Activated CD4-positive, alpha-beta memory T cell treated with anti-CD3 and anti-CD28 coated beads, Interleukin-2, amount 10 ng/mL, durations not matched to agents 7 days and 5 days (primary cell): ENCODE measurements around the gene NFAT5. TPM values are rescaled to one million over a fixed set of nuclear protein-coding genes. Genes with fewer than 3 reads are reported as not detected.

Experiments
- CTCF ChIA-PET: fragments of 350-600 bp; sonication (Branson Sonifier 250); formaldehyde crosslinking; loops from one replicate; lab custom pipeline; 2021; ENCODE audit warnings: antibody characterized with exemption, inconsistent platforms; lab: Charles Lee
- POLR2A ChIA-PET: fragments of 350-600 bp; sonication (Branson Sonifier 250); formaldehyde crosslinking; loops from one replicate; lab custom pipeline; 2021; ENCODE audit warnings: antibody characterized with exemption; lab: Charles Lee
- DNase-seq: peaks from one replicate; pipeline ENCODE4 v3.0.0-alpha.2; 2020
- H3K27ac Mint-ChIP-seq: one replicate; pipeline ENCODE4 v1.8.0; 2021; ENCODE audit warnings: mild to moderate bottlenecking, mixed read lengths
- H3K27me3 Mint-ChIP-seq: one replicate; pipeline ENCODE4 v1.8.0; 2021; ENCODE audit warnings: mixed read lengths
- H3K36me3 Mint-ChIP-seq: one replicate; pipeline ENCODE4 v1.8.0; 2021; ENCODE audit warnings: low read depth, mixed read lengths
- H3K4me1 Mint-ChIP-seq: one replicate; pipeline ENCODE4 v1.8.0; 2021; ENCODE audit warnings: mixed read lengths
- H3K4me3 Mint-ChIP-seq: one replicate; pipeline ENCODE4 v1.8.0; 2021; ENCODE audit warnings: mild to moderate bottlenecking, mixed read lengths
- H3K9me3 Mint-ChIP-seq: one replicate; pipeline ENCODE4 v1.8.0; 2021; ENCODE audit warnings: mixed read lengths
- total RNA-seq, 2 experiments: library from RNA; stranded (reverse); gene quantifications; one replicate each; pipeline ENCODE4 v1.2.3, GENCODE V29; 2021

Gene NFAT5
- total RNA-seq, 2 experiments from 2014 or later, result 19.7 to 21.3 TPM

DNA sequence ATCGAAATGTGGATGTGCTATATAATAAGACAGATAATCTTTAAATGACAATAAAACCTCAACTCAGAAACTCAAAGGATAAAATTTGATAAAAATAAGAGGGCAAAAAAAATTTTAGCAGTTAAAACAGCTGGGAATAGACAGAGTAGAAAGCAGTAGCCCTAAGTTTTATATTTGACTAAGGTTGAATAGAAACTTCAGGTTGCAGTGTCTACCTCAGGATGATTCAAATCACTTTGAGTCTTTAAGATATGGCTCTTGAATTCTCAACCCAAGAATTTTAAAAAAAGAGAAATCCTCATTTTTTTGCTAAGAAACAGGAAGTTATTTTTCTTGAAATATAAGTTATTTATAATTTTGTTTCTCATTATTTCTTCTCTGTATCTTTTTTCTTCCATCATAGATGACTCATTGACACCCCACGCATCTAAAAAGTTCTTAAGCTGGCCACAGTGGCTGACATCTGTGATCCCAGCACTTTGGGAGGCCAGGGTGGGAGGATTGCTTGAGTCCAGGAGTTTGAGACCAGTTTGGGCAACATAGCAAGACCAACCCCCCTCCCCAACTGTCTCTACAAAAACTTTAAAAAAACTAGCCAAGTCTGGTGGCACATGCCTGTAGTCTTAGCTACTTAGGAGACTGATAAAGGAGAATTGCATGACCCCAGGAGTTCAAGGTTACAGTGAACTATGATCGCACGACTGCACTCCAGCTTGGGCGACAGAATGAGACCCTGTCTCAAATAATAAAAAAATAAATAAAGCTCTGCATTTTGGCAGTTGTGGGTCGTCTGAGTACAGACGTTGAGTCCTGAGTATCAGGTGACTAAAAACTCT, 23.9 kb downstream of the NFAT5 start:
- Mint-ChIP-seq H3K4me1 (peaks cover 5% of the 10 kb centered on the region), H3K27ac (no peak overlapping the region), H3K9me3 (no peaks in the 10 kb centered on the region), H3K27me3 (no peaks in the 10 kb centered on the region), H3K4me3 (no peak overlapping the region), H3K36me3 (peaks cover 6% of the 10 kb centered on the region)
- CTCF ChIA-PET, result no interaction called here
- POLR2A ChIA-PET, result interaction anchor here (1.1 to 1.7 kb wide), 2 partner anchors 22 to 29 kb away, joined by 3 to 4 read pairs; no protein-coding TSS in a partner anchor
- DNase-seq, result no peak

GRCh38 chr16:69590590-69590989, 24.8 kb downstream of the NFAT5 start:
- Mint-ChIP-seq H3K27me3 (no peaks in the 10 kb centered on the region), H3K4me3 (no peak overlapping the region), H3K4me1 (peaks cover 8% of the 10 kb centered on the region), H3K36me3 (peaks cover 6% of the 10 kb centered on the region), H3K27ac (no peak overlapping the region), H3K9me3 (no peaks in the 10 kb centered on the region)
- DNase-seq, result no peak
- CTCF ChIA-PET, result no interaction called here
- POLR2A ChIA-PET, result interaction anchor here (1.1 kb wide), 1 partner anchor 28 kb away, joined by 3 read pairs; no protein-coding TSS in a partner anchor

- POLR2A ChIA-PET, result no interaction called here
- Mint-ChIP-seq H3K36me3 (peaks cover 5% of the 10 kb centered on the region), H3K9me3 (no peaks in the 10 kb centered on the region), H3K4me3 (no peak overlapping the region), H3K4me1 (peaks cover 6% of the 10 kb centered on the region), H3K27me3 (no peaks in the 10 kb centered on the region), H3K27ac (no peak overlapping the region)
- CTCF ChIA-PET, result no interaction called here
- no peak for DNase-seq
Measured at GRCh38 chr16:69593751-69594255, 28.0 kb downstream of the NFAT5 start.

DNA sequence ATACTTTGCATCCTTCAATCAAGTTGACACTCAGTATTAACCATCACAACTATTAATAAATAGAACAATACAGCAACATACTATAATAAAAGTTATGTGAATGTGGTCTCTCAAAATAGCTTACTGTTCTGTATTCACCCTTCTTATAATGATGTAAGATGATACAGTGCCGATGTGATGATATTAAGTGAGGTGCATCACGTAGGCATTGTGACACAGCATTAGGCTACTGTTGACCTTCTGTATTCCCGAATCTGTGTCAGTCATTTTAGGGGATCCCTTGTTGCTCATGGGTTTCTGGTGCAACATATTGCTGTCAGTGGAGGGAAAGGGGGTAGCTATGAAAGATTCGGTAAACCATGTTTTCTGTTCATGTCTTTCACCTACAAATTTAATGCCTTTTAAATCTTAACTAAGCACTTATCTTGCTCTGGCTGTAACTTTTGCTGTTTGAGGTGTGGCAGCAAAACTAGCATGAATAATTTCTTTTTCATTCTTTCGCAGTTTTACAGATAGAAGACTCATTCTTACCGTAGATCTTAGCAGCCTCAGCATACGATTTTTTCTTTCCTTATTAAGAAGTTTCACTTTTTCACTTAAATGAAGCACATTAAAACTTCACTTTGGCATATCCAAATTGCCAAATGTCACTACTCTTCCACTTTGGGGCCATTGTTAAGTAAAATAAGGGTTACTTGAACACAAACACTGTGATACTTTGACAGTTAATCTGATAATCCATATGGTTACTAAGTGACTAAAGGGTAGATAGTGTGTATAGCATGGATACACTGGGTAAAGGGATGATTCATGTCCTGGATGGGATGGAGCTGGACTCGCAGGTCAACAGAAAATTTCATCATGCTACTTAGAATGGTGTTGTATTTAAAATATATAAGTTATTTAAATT, 29.6 kb downstream of the NFAT5 start:
- ChIA-PET POLR2A (no interaction called here), CTCF (no interaction called here)
- DNase-seq, result no peak
- Mint-ChIP-seq H3K4me1 (peaks cover 9% of the 10 kb centered on the region), H3K27me3 (no peaks in the 10 kb centered on the region), H3K36me3 (peaks cover 5% of the 10 kb centered on the region), H3K4me3 (no peak overlapping the region), H3K27ac (no peak overlapping the region), H3K9me3 (no peaks in the 10 kb centered on the region)

DNA sequence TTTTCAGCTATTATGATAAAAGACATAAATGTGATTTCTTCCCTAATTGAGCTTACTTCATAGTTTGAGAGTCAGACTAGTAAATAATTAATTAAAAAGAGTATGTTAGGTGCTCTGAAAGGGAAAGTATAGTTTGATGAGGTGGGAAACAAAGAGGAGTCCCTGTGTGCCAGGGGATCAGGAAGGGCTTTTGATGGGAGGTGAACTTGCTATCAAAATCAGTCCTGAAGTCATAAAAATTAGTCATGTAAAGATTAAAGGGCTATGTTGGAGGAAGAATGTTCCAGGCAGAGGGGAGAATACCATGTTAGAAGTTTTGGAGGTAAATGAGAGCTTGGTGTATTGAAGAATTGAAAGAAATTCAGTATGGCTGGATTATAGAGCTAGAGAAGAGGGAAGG, 31.0 kb downstream of the NFAT5 start:
- ChIA-PET CTCF (interaction anchor here (0.7 to 1.4 kb wide), 2 partner anchors 15 to 201 kb away, joined by 3 to 4 read pairs; no protein-coding TSS in a partner anchor), POLR2A (no interaction called here)
- DNase-seq, result no peak
- no peak overlapping the region for H3K27ac Mint-ChIP-seq
- H3K27me3 Mint-ChIP-seq, result no peaks in the 10 kb centered on the region
- H3K36me3 Mint-ChIP-seq, result peaks cover 5% of the 10 kb centered on the region
- no peaks in the 10 kb centered on the region for H3K9me3 Mint-ChIP-seq
- H3K4me1 Mint-ChIP-seq, result peaks cover 9% of the 10 kb centered on the region
- no peak overlapping the region for H3K4me3 Mint-ChIP-seq

DNA sequence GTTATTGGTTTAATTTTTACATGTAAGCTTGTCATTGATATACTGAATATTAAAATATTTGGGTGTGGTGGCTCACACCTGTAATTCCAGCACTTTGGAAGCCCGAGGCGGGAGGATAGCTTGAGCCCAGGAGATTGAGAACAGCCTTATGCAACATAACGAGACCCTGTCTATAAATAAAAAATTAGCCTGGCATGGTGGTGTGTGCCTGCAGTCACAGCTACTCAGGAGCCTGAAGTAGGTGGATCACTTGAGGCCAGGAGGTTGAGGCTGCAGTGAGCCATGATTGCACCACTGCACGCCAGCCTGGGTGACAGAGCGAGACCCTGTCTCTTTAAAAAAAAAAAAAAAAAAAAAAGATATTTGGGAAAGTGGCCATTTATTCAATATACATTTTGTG, 32.3 kb downstream of the NFAT5 start:
- H3K4me1 Mint-ChIP-seq, result peaks cover 9% of the 10 kb centered on the region
- no peak overlapping the region for H3K27ac Mint-ChIP-seq
- H3K4me3 Mint-ChIP-seq, result no peak overlapping the region
- H3K36me3 Mint-ChIP-seq, result peaks cover 5% of the 10 kb centered on the region
- no peak for DNase-seq
- H3K9me3 Mint-ChIP-seq, result no peaks in the 10 kb centered on the region
- H3K27me3 Mint-ChIP-seq, result no peaks in the 10 kb centered on the region
- POLR2A ChIA-PET, result no interaction called here
- CTCF ChIA-PET, result interaction anchor here (1.4 kb wide), 1 partner anchor 202 kb away, joined by 3 read pairs; no protein-coding TSS in a partner anchor

GRCh38 chr16:69599731-69600130, 34.0 kb downstream of the NFAT5 start:
- H3K27ac Mint-ChIP-seq, result no peak overlapping the region
- POLR2A ChIA-PET, result no interaction called here
- no peak overlapping the region for H3K4me3 Mint-ChIP-seq
- CTCF ChIA-PET, result no interaction called here
- H3K36me3 Mint-ChIP-seq, result peaks cover 6% of the 10 kb centered on the region
- H3K4me1 Mint-ChIP-seq, result peaks cover 9% of the 10 kb centered on the region
- no peak for DNase-seq
- no peaks in the 10 kb centered on the region for H3K9me3 Mint-ChIP-seq
- H3K27me3 Mint-ChIP-seq, result no peaks in the 10 kb centered on the region

DNA sequence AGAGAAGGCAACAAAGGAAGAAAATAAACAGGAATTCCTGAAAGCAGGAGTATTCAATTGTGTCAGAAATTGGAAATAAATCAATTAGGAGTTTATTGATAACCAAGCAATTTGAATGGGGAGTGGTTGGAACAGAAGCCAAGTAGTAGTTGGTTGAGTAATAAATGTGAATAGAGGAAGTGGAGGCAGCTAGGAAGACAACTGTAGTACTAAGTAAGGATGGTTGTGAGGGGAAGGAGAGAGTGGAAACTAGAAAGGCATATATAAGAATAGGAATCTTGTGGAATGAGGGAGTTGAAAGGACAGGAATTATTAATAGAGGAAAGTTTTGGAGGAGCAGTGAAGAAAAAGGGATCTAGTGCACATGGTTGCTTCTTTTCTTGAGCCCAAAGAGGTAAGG, 34.4 kb downstream of the NFAT5 start:
- H3K36me3 Mint-ChIP-seq, result peaks cover 6% of the 10 kb centered on the region
- no peaks in the 10 kb centered on the region for H3K27me3 Mint-ChIP-seq
- no peak overlapping the region for H3K4me3 Mint-ChIP-seq
- CTCF ChIA-PET, result no interaction called here
- H3K27ac Mint-ChIP-seq, result no peak overlapping the region
- POLR2A ChIA-PET, result no interaction called here
- no peak for DNase-seq
- peaks cover 9% of the 10 kb centered on the region for H3K4me1 Mint-ChIP-seq
- H3K9me3 Mint-ChIP-seq, result no peaks in the 10 kb centered on the region

GRCh38 chr16:69601250-69601649, 35.5 kb downstream of the NFAT5 start:
- no peaks in the 10 kb centered on the region for H3K27me3 Mint-ChIP-seq
- ChIA-PET CTCF (interaction anchor here (0.6 kb wide), 1 partner anchor 16 kb away, joined by 3 read pairs; no protein-coding TSS in a partner anchor), POLR2A (no interaction called here)
- no peak overlapping the region for H3K27ac Mint-ChIP-seq
- DNase-seq, result no peak
- no peak overlapping the region for H3K4me3 Mint-ChIP-seq
- H3K36me3 Mint-ChIP-seq, result peaks cover 6% of the 10 kb centered on the region
- peaks cover 6% of the 10 kb centered on the region for H3K4me1 Mint-ChIP-seq
- H3K9me3 Mint-ChIP-seq, result no peaks in the 10 kb centered on the region

DNA sequence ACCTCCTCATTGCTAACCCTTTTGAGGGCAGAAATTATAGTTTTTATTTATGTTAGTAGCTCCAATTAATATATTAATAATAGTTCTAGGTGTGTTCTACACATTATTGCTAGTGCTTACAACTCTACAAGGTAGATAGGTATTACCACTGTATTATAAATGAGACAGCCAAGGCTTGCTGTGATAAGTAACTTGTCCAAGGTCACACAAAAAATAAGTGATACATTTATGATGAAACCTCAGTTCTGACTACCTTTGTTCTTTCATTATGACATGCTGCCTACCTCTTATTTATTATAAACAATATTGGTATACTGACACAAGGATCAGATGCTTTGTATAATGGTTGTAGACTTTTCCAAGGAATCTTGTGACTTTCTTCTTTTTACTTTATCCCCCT, 41.2 kb downstream of the NFAT5 start:
- DNase-seq, result no peak
- Mint-ChIP-seq H3K27ac (no peak overlapping the region), H3K27me3 (no peaks in the 10 kb centered on the region), H3K4me1 (peaks cover 15% of the 10 kb centered on the region), H3K36me3 (peaks cover 7% of the 10 kb centered on the region), H3K4me3 (no peak overlapping the region), H3K9me3 (no peaks in the 10 kb centered on the region)
- CTCF ChIA-PET, result no interaction called here
- POLR2A ChIA-PET, result no interaction called here

GRCh38 chr16:69607674-69608073, 41.9 kb downstream of the NFAT5 start:
- no peaks in the 10 kb centered on the region for H3K27me3 Mint-ChIP-seq
- CTCF ChIA-PET, result no interaction called here
- no peak for DNase-seq
- H3K4me3 Mint-ChIP-seq, result no peak overlapping the region
- H3K27ac Mint-ChIP-seq, result no peak overlapping the region
- no peaks in the 10 kb centered on the region for H3K9me3 Mint-ChIP-seq
- H3K36me3 Mint-ChIP-seq, result peaks cover 7% of the 10 kb centered on the region
- POLR2A ChIA-PET, result no interaction called here
- peaks cover 16% of the 10 kb centered on the region for H3K4me1 Mint-ChIP-seq

DNA sequence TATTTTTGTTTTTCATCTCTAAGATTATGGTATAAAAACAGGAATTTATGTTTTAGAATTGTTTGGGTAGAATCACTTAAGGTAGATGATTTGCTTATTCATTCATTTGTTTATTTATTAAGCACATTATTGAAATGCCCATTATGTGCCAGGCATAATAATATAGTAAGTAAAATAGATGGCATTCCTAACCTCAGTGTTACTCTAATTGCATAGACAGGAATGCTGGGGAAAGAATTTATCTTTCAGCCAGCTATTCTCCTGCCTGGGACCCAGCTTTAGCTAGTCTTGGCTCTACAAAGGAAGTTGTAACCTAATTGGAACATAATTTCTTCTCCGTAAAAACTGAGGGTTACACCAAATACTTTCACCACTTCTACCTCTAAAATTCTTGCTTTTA, 44.6 kb downstream of the NFAT5 start:
- Mint-ChIP-seq H3K9me3 (no peaks in the 10 kb centered on the region), H3K27ac (no peak overlapping the region), H3K4me3 (no peak overlapping the region), H3K36me3 (peaks cover 4% of the 10 kb centered on the region), H3K27me3 (no peaks in the 10 kb centered on the region), H3K4me1 (peaks cover 27% of the 10 kb centered on the region)
- DNase-seq, result no peak
- ChIA-PET POLR2A (no interaction called here), CTCF (no interaction called here)

DNA sequence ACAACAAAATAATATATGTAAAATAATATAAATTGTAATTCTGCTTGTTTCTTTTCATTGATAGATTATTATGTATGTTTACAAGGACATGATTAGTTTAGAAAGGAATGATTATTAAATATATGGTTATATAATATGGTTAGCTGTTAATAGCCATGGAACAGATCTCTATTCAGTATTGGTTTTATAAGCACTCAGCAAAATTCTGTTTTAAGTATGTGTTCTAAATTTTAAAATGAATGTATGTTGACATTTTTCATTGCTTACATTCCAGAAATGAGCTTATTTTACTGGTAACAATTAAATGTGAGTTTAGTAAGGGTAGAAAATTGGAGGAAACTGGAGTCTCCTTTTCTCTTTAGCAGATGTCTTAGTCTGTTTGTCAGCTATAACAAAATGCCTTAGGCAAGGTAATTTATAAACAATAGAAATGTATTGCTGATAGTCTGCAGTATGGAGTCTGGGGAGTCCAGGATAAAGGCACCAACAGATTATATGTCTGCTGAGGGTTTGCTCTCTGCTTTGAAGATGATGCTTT, 45.4 kb downstream of the NFAT5 start:
- DNase-seq, result no peak
- POLR2A ChIA-PET, result no interaction called here
- no peaks in the 10 kb centered on the region for H3K9me3 Mint-ChIP-seq

More for the DNA sequence above, 45.4 kb downstream of the NFAT5 start:
- CTCF ChIA-PET, result no interaction called here
- Mint-ChIP-seq H3K4me1 (peaks cover 25% of the 10 kb centered on the region), H3K4me3 (no peak overlapping the region), H3K27me3 (no peaks in the 10 kb centered on the region), H3K27ac (no peak overlapping the region), H3K36me3 (peaks cover 10% of the 10 kb centered on the region)
